HG02588 (cell line): ENCODE results near the gene SRSF2.
"Not testable (repeated sequence)": the region's sequence is repeated elsewhere in the genome, so short reads cannot be mapped to it uniquely, and the experiment has no call there.

Experiments used
- ATAC-seq: cut with Tn5 transposase; IDR thresholded peaks from one replicate; pipeline ENCODE4 v1.9.1; 2021; ENCODE audit warnings: mild to moderate bottlenecking, moderate library complexity; ENCODE audit not compliant: unreplicated experiment

SRSF2 gene

GRCh38 chr17:76739568-76740115 is 2.5 kb upstream of the SRSF2 start:
- ATAC-seq: not testable (repeated sequence)

GRCh38 chr17:76738468-76738850 is 1.3 kb upstream of the SRSF2 start:
- ATAC-seq: no peak

- peak; percentile 66 for ATAC-seq
Observed at GRCh38 chr17:76737676-76738467, 741 bp upstream of the SRSF2 start, which contains the start of gene MFSD11. Gene MFSD11 (plus strand): TSS chr17:76738119. CDS start chr17:76738353, 234 bp downstream.

GRCh38 chr17:76736349-76737081 is 616 bp downstream of the SRSF2 start:
- peak; percentile 10 for ATAC-seq

GRCh38 chr17:76735586-76736348 is 1.4 kb downstream of the SRSF2 start:
- ATAC-seq: no peak

- ATAC-seq: no peak
Observed at GRCh38 chr17:76735006-76735405, 2.1 kb downstream of the SRSF2 start.

- no peak for ATAC-seq
Observed at GRCh38 chr17:76734080-76734840, 2.9 kb downstream of the SRSF2 start.

- ATAC-seq: no peak
Observed at GRCh38 chr17:76733618-76733957, 3.5 kb downstream of the SRSF2 start.

GRCh38 chr17:76732734-76733617 is 4.2 kb downstream of the SRSF2 start:
- ATAC-seq: no peak

- ATAC-seq: not testable (repeated sequence)
Observed at GRCh38 chr17:76731800-76732733, 5.1 kb downstream of the SRSF2 start.

- ATAC-seq: no peak
Observed at GRCh38 chr17:76727745-76728456, 9.2 kb downstream of the SRSF2 start.

GRCh38 chr17:76726776-76727718 is 10.1 kb downstream of the SRSF2 start, which contains the start of gene METTL23:
Gene METTL23 (plus strand): TSS chr17:76726839. CDS start chr17:76729711, 2,872 bp downstream.
- ATAC-seq: peak; percentile 34

GRCh38 chr17:76726231-76726775 is 10.8 kb downstream of the SRSF2 start, which contains the start of gene JMJD6:
Gene JMJD6 (minus strand): TSS chr17:76726606. CDS start chr17:76726475, 131 bp downstream.
- ATAC-seq: peak; percentile 68

GRCh38 chr17:76725580-76726230 is 11.4 kb downstream of the SRSF2 start:
- peak; percentile 19 for ATAC-seq

- no peak for ATAC-seq
Observed at GRCh38 chr17:76723812-76724211, 13.3 kb downstream of the SRSF2 start.

- ATAC-seq: not testable (repeated sequence)
Observed at GRCh38 chr17:76722977-76723376, 14.2 kb downstream of the SRSF2 start.
